HG02981 (cell line): ENCODE results near the gene CETN1.

Experiments
- ATAC-seq: cut with Tn5 transposase; IDR thresholded peaks from one replicate; pipeline ENCODE4 v1.9.1; 2021; ENCODE audit warnings: mild to moderate bottlenecking, moderate library complexity; ENCODE audit not compliant: unreplicated experiment

The CETN1 gene

DNA sequence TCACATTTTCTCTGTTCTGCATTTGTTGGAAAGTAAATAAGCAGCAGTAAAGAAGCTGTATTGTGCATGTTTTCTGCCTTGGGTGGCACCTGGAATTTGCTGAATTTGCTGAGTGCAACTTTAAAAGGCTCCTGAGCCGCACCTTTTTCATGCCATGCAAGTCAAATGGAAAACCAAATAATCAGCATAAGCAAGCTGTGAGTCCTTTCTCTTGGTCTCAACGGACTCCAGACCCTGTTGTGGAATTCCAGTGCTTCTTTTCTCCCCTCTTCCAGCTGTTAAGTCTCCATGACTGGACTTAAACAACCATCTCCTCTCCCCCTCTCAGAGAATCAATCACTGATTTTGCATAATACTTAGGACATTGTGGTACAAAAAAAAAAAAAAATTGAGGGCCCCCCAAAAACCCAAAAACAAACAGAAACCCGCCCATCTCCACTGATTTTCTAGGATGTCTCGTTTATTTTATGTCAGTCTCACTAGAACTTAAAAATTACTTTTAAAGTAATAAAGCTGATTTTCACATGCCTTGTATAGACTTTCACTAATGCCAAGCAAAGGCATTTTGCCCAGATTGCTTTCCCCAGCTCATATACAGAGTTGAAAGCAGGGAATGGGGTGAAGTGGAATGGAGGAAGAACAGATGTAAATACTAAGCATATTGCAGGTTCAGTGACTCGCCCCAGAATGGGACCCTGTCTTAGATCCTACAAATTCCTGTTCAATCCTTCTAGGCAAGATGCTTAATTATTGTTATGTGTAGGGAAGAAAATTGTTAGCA, 5.1 kb upstream of the CETN1 start:
- no peak for ATAC-seq

DNA sequence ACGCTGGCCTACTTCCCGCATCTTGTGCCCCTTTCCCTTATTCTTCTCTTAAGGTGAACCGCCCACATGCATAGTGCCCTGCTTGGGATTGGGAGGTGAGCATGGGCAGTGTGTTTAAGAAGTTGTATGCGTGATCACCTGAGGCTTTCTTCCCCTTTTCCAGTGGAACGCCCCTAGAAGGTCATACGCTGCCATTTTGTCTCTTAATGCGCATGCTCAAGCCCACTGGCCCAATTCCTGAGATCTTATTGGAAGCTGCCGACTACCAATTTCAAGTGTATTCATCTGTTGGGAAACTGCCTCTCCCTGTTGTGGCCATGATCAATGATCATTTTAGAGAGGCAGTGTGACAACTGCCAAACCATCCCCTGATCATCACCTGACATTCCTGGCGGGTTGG, 3.3 kb upstream of the CETN1 start:
- ATAC-seq, result no peak

GRCh38 chr18:577643-578375, 2.4 kb upstream of the CETN1 start:
- ATAC-seq, result no peak

- no peak for ATAC-seq
Measured at GRCh38 chr18:579238-579637, 942 bp upstream of the CETN1 start.

DNA sequence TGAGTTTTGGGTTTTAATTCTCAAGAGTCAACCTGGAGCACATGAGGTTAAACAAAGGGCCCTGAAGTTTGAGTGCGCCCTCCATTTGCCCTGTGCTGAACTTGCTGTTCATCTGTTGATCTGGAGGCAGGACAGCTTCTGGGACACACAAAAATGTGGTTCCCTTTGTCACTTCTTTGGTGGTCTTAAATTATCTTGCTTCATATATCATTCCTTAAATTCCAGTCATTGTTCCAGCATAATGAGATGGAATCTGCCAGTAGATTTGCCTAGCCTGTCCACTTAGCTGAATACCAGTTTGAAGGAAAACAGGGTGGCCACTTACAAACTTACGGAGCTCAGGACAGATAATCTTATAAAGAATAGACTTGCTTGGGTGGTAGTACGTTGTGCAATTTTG, 916 bp downstream of the CETN1 start:
- no peak for ATAC-seq

DNA sequence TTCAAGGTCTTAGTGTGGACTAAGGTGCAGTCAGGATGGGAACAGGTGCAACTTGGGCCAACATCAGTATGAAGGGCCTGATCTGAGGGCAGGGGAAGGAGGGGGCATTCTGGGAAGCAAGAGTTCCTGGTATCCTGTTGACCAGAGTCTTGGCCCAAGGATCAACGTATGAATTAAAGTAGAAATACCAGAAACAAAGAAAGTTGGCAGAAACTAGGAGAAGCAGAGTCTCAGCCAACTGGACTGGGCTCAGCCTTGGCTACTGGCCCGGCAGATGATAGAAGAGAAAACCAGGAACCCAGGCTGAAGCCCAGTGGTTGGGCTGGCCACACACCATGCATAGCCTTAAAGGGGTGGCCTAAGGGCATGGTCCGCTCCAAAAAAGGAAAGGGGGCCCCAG, 2.3 kb downstream of the CETN1 start:
- ATAC-seq, result no peak

DNA sequence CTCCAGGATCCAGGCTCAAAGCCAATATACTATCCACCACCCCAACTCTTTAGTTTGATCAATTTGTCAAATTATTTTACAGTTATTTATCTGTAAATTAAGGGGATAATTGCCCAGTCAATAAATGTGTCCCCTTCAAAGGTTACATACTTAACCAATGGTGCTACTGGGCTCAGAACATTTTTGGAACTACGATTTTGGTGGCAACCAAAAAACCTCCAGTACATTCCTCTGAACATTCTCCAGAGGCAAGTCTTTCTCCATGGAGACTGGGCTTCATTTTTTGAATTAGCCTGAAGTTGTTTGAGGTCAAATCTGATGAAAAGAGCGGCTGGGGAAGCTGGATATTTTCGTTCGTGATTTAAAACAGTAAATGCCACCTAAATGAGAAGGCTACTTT, 14.9 kb downstream of the CETN1 start:
- no peak for ATAC-seq

GRCh38 chr18:595571-595970, 15.4 kb downstream of the CETN1 start:
- ATAC-seq, result no peak

- peak; percentile 56 for ATAC-seq
Measured at GRCh38 chr18:596288-596881, 16.2 kb downstream of the CETN1 start.

- ATAC-seq, result no peak
Measured at GRCh38 chr18:598124-598589, 18.0 kb downstream of the CETN1 start.

- ATAC-seq, result no peak
Measured at GRCh38 chr18:600107-600506, 19.9 kb downstream of the CETN1 start.

- no peak for ATAC-seq
Measured at GRCh38 chr18:604771-605170, 24.6 kb downstream of the CETN1 start.

GRCh38 chr18:607930-608329, 27.8 kb downstream of the CETN1 start:
- no peak for ATAC-seq

GRCh38 chr18:610214-610928, 30.2 kb downstream of the CETN1 start:
- ATAC-seq, result no peak

- ATAC-seq, result no peak
Measured at GRCh38 chr18:612156-612555, 32.0 kb downstream of the CETN1 start.

GRCh38 chr18:614193-614592, 34.0 kb downstream of the CETN1 start:
- no peak for ATAC-seq

GRCh38 chr18:615092-615521, 34.9 kb downstream of the CETN1 start:
- no peak for ATAC-seq

DNA sequence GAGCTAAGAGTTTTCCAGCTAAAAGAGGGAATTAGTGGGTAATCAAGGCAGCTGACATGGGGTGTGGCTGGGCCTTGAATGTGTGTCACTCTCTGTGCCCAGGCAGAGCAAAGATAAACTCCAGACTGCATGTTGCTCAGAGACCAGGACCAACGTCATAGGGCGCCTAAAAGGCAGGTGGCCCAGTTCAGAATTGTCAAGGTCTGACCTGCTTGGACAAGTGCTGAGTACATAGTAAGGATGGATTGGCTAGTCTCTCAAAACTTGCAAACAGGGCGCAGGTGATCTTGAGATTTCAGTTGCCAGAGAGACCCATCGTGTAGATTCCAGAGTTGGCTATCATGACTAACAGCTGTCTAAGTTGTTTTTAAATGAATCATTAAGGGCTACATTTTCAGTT, 35.6 kb downstream of the CETN1 start:
- ATAC-seq, result no peak

DNA sequence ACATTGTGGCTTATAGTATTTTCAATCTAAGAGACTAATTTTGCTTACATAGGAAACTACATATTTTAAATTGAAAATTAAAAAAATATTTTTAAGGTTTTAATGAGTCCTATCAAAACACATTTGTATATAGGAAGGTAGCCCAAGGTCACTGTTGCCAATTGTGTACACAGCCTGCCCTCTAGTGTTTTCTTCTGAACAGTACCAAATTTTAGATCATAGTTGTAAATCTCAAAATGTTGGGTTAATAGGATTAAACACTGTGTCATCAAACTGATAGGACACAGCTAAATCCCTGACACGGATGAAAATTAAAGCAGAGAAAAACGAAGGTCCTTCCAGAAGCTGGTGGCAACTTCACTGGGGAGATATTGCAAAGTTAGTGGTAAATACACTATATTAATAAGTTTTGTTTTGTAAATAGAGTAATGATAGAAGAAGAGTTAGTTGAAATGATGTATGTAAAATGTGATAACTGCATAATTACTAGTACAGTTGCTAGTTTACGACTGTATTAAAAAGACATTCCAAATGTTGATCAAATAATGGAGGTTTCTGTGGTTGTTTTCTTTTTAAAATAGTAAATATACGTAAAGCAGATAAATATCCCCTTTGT, 36.3 kb downstream of the CETN1 start:
- ATAC-seq, result no peak

GRCh38 chr18:617970-618504, 37.9 kb downstream of the CETN1 start:
- ATAC-seq, result no peak

DNA sequence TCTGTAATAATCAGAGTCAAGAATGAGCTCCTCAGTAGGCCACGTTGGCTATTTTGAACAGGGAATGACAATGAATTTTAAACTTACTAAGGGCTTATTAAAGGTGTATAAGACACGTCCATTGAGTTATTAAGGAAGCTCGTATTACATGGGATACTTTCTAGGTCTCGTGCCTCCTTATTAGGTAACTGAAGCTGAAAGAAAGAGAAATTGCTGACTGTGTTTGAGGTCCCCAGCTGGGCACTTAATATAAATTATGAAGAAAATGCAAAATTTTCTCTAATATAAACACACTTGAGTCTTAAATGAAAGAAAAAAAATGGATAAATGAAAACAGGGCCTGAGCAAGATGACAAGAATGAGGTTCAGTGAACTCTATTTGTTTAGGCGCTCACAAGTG, 38.4 kb downstream of the CETN1 start:
- no peak for ATAC-seq
